Fibroblast of lung (primary cell): ENCODE data around the gene SRRM5.

Experiments used
- EZH2 ChIP-seq: IDR thresholded peaks from 2 replicates; pipeline ENCODE4 v1.5.1; 2012; ENCODE audit warnings: low read length, control low read depth, mild to moderate bottlenecking; ENCODE audit errors: missing control alignments
- TF ChIP-seq, protein P1 (sequence below), 2 donors: IDR thresholded peaks in 1 of 2; conservative IDR thresholded peaks in 1 of 2; 1 replicate in 1 of 2; 2 replicates in 1 of 2; pipeline ENCODE4 v1.5.1; 2011 to 2012; ENCODE audit warnings: low read length in 2 of 2, control low read depth in 1 of 2, inconsistent platforms in 1 of 2, low read depth in 1 of 2, mild to moderate bottlenecking in 1 of 2

DNA sequence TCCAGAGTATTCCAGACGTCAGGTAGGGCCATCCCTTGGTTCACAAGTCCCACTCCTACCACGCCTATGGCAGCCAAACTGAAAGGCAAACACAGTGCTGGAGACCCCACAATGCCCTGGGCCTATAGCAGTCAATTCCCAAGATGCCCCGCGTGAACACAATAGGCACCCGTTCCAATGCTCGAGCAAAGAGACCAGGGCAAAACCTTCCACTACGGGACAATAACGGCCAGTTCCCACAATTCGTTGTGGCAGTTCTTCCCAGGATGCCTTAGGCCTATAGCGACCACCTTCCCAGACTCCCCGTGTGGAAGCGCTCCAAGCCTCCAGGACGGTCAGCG lies 7.0 kb downstream of the SRRM5 start:
- TF ChIP-seq, protein P1, sequence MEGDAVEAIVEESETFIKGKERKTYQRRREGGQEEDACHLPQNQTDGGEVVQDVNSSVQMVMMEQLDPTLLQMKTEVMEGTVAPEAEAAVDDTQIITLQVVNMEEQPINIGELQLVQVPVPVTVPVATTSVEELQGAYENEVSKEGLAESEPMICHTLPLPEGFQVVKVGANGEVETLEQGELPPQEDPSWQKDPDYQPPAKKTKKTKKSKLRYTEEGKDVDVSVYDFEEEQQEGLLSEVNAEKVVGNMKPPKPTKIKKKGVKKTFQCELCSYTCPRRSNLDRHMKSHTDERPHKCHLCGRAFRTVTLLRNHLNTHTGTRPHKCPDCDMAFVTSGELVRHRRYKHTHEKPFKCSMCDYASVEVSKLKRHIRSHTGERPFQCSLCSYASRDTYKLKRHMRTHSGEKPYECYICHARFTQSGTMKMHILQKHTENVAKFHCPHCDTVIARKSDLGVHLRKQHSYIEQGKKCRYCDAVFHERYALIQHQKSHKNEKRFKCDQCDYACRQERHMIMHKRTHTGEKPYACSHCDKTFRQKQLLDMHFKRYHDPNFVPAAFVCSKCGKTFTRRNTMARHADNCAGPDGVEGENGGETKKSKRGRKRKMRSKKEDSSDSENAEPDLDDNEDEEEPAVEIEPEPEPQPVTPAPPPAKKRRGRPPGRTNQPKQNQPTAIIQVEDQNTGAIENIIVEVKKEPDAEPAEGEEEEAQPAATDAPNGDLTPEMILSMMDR (conservative IDR thresholded peaks at IDR 0.05 in 1 of 2, IDR thresholded peaks at IDR 0.05 in 1 of 2; ENCODE audit: low read depth in 1 of 2, low read length in 2 of 2) = no peak
- TF ChIP-seq EZH2 = no peak
